IMR-90 (cell line): ENCODE data around the gene HRAS. TPM values are rescaled to one million over a fixed set of nuclear protein-coding genes. Genes with fewer than 3 reads are reported as not detected.

Experiments used
- ATAC-seq: fragments of 200-7000 bp; cut with Tn5 transposase; 2 replicates; pipeline ENCODE4 v1.9.1; 2020; ENCODE audit warnings: low read depth, mild to moderate bottlenecking, moderate library complexity
- BruUV-seq: library from RNA; stranded (reverse); fragments of 400-500 nt; replicated peaks from 2 replicates; lab custom pipeline; 2021; lab: Mats Ljungman, UMichigan
- CTCF ChIA-PET: fragments of 300-600 bp; formaldehyde crosslinking; extraction: SDS; loops from one replicate; lab custom pipeline; 2021; ENCODE audit warnings: antibody characterized with exemption; lab: Yijun Ruan, JAX
- POLR2A ChIA-PET: fragments of 300-600 bp; sonication (Branson Sonifier 250); formaldehyde crosslinking; loops from one replicate; lab custom pipeline; 2022; ENCODE audit warnings: antibody characterized with exemption; ENCODE audit not compliant: unreplicated experiment; lab: Charles Lee
- DNase-seq: peaks from one replicate; pipeline ENCODE4 v3.0.0; 2013
- H2AFZ ChIP-seq: replicated peaks from 2 replicates; pipeline ENCODE3; 2013; ENCODE audit warnings: low read length, mild to moderate bottlenecking; ENCODE audit not compliant: poor library complexity
- H2AK5ac ChIP-seq: 2 replicates; pipeline ENCODE4 v1.6.1; 2013; ENCODE audit warnings: low read depth, low read length, inconsistent platforms
- H2AK9ac ChIP-seq: replicated peaks from 2 replicates; pipeline ENCODE3; 2013; ENCODE audit warnings: mild to moderate bottlenecking, low read depth, low read length, moderate library complexity; ENCODE audit not compliant: poor library complexity
- H2BK120ac ChIP-seq: 2 replicates; pipeline ENCODE4 v1.6.1; 2013; ENCODE audit warnings: low read depth, low read length, inconsistent platforms
- H2BK15ac ChIP-seq: 3 replicates; pipeline ENCODE4 v1.6.1; 2013; ENCODE audit warnings: low read depth, low read length, inconsistent platforms
- H2BK20ac ChIP-seq: 2 replicates; pipeline ENCODE4 v1.6.1; 2013; ENCODE audit warnings: low read depth, mild to moderate bottlenecking, inconsistent platforms, low read length, moderate library complexity
- H2BK5ac ChIP-seq: 2 replicates; pipeline ENCODE4 v1.6.1; 2013; ENCODE audit warnings: mild to moderate bottlenecking, low read depth, low read length, inconsistent platforms; ENCODE audit not compliant: poor library complexity, severe bottlenecking
- H3K14ac ChIP-seq: replicated peaks from 2 replicates; pipeline ENCODE4 v1.6.1; 2013; ENCODE audit warnings: low read depth, low read length, inconsistent platforms
- H3K18ac ChIP-seq: 2 replicates; pipeline ENCODE4 v1.6.1; 2013; ENCODE audit warnings: low read depth, low read length, control low read depth
- H3K23ac ChIP-seq: 2 replicates; pipeline ENCODE4 v1.6.1; 2013; ENCODE audit warnings: low read depth, low read length, inconsistent platforms
- H3K27ac ChIP-seq: 2 replicates; pipeline ENCODE4 v1.5.1; 2013; ENCODE audit warnings: mild to moderate bottlenecking, control low read depth, low read length; ENCODE audit not compliant: insufficient read depth
- H3K27me3 ChIP-seq: 2 replicates; pipeline ENCODE4 v1.6.1; 2013; ENCODE audit warnings: low read length; ENCODE audit not compliant: control insufficient read depth, insufficient read depth
- H3K36me3 ChIP-seq: 2 replicates; pipeline ENCODE4 v1.6.1; 2013; ENCODE audit warnings: low read length, mixed read lengths; ENCODE audit not compliant: control insufficient read depth, insufficient read depth
- H3K4ac ChIP-seq: 2 replicates; pipeline ENCODE4 v1.6.1; 2013; ENCODE audit warnings: low read depth, low read length, inconsistent platforms
- H3K4me1 ChIP-seq: 2 replicates; pipeline ENCODE4 v1.6.1; 2013; ENCODE audit warnings: low read length, mixed read lengths; ENCODE audit not compliant: control insufficient read depth, insufficient read depth
- H3K4me2 ChIP-seq: 2 replicates; pipeline ENCODE4 v1.6.1; 2013; ENCODE audit warnings: low read depth, mild to moderate bottlenecking, control low read depth, low read length, moderate library complexity
- H3K4me3 ChIP-seq: 2 replicates; pipeline ENCODE4 v1.5.1; 2013; ENCODE audit warnings: low read depth, mild to moderate bottlenecking, control low read depth, low read length, moderate library complexity; ENCODE audit not compliant: insufficient read depth
- H3K56ac ChIP-seq: 2 replicates; pipeline ENCODE4 v1.6.1; 2013; ENCODE audit warnings: low read length, inconsistent platforms; ENCODE audit not compliant: insufficient read depth; ENCODE audit errors: extremely low read depth
- H3K79me1 ChIP-seq, 2 experiments: 2 replicates each; pipeline ENCODE4 v1.6.1; 2013; ENCODE audit warnings: low read length in 2 of 2, inconsistent platforms in 1 of 2, low read depth in 1 of 2
- H3K9ac ChIP-seq: 2 replicates; pipeline ENCODE4 v1.6.1; 2013; ENCODE audit warnings: low read depth, low read length, control low read depth
- H3K9me1 ChIP-seq: 2 replicates; pipeline ENCODE4 v1.6.1; 2013; ENCODE audit warnings: low read length, inconsistent platforms; ENCODE audit not compliant: insufficient read depth
- H3K9me3 ChIP-seq: 2 replicates; pipeline ENCODE4 v1.6.1; 2013; ENCODE audit warnings: low read length; ENCODE audit not compliant: control insufficient read depth, insufficient read depth
- H4K20me1 ChIP-seq: 2 replicates; pipeline ENCODE4 v1.6.1; 2013; ENCODE audit warnings: low read length, inconsistent platforms; ENCODE audit not compliant: insufficient read depth
- H4K5ac ChIP-seq: 2 replicates; pipeline ENCODE4 v1.6.1; 2013; ENCODE audit warnings: mild to moderate bottlenecking, low read depth, low read length, control low read depth
- H4K8ac ChIP-seq, 2 experiments: 2 replicates each; pipeline ENCODE4 v1.6.1; 2013; ENCODE audit warnings: low read depth in 2 of 2, low read length in 2 of 2, control low read depth in 1 of 2, inconsistent platforms in 1 of 2
- H4K91ac ChIP-seq: 2 replicates; pipeline ENCODE4 v1.6.1; 2013; ENCODE audit warnings: low read depth, low read length, inconsistent platforms; ENCODE audit not compliant: insufficient read depth
- BHLHE40 ChIP-seq: fragments of 150-350 bp; IDR thresholded peaks from 2 replicates; pipeline ENCODE4 v1.6.1; 2016; ENCODE audit warnings: mild to moderate bottlenecking, low read depth, low read length
- CEBPB ChIP-seq: IDR thresholded peaks from 2 replicates; pipeline ENCODE4 v1.6.1; 2012; ENCODE audit warnings: low read depth, low read length, improper control_type of control experiment
- CHD1 ChIP-seq: IDR thresholded peaks from 2 replicates; pipeline ENCODE4 v1.6.1; 2012; ENCODE audit warnings: low read depth, low read length, improper control_type of control experiment
- FOS ChIP-seq: fragments of 150-350 bp; IDR thresholded peaks from 2 replicates; pipeline ENCODE4 v1.6.1; 2016; ENCODE audit warnings: low read depth, low read length
- MAFK ChIP-seq: IDR thresholded peaks from 2 replicates; pipeline ENCODE4 v1.6.1; 2012; ENCODE audit warnings: low read depth, low read length, improper control_type of control experiment
- MXI1 ChIP-seq: IDR thresholded peaks from 2 replicates; pipeline ENCODE4 v1.6.1; 2012; ENCODE audit warnings: low read depth, mild to moderate bottlenecking, low read length, moderate library complexity, borderline replicate concordance
- NFE2L2 ChIP-seq: fragments of 150-350 bp; IDR thresholded peaks from 2 replicates; pipeline ENCODE4 v1.6.1; 2016; ENCODE audit warnings: low read depth, mild to moderate bottlenecking, low read length
- POLR2A ChIP-seq: IDR thresholded peaks from 2 replicates; pipeline ENCODE4 v1.6.1; 2012; ENCODE audit warnings: mild to moderate bottlenecking, low read depth, low read length
- RAD21 ChIP-seq: IDR thresholded peaks from 2 replicates; pipeline ENCODE4 v1.6.1; 2012; ENCODE audit warnings: low read length, improper control_type of control experiment
- RFX5 ChIP-seq: IDR thresholded peaks from 2 replicates; pipeline ENCODE4 v1.8.0; 2012; ENCODE audit warnings: low read depth, mild to moderate bottlenecking, low read length, moderate library complexity
- WGBS, 2 experiments: methylation state at CpG; one replicate each; pipeline versions ENCODE4 v1.1.5 to v1.1.7; 2013; ENCODE audit warnings: missing lambda C conversion rate in 2 of 2; ENCODE audit not compliant: insufficient read length in 1 of 2; ENCODE audit errors: extremely low coverage in 2 of 2; 5-methylcytosine and 5-hydroxymethylcytosine counted together
- dilution Hi-C: fragments of 300-500 bp; cut with HindIII; formaldehyde crosslinking; loops from one replicate; pipeline ENCODE4 v1.14.3; 2018; ENCODE audit warnings: low sequenced_read_pairs; ENCODE audit not compliant: unreplicated experiment
- in situ Hi-C: fragments of 300-500 bp; cut with MboI; formaldehyde crosslinking; loops from 3 replicates; pipeline ENCODE4 v1.14.3; 2019; ENCODE audit warnings: low sequenced_read_pairs, inconsistent platforms, mixed read lengths
- intact Hi-C: fragments of 100-400 bp; cut with micrococcal nuclease; formaldehyde crosslinking; loops from 2 replicates; pipeline ENCODE4 v1.10.0; 2022
- polyA plus RNA-seq, 3 experiments: library from polyadenylated mRNA; depleted of rRNA; stranded (reverse); fragments of >200 nt; gene quantifications; 2 replicates each; pipeline ENCODE4 v1.2.3, GENCODE V29; 2012; ENCODE audit warnings: low replicate concordance in 1 of 3
- total RNA-seq: library from RNA; depleted of rRNA; stranded (reverse); fragments of >200 nt; gene quantifications from 2 replicates; pipeline ENCODE4 v1.2.3, GENCODE V29; 2012
- TF ChIP-seq, protein P1 (sequence below): fragments of 150-350 bp; IDR thresholded peaks from 2 replicates; pipeline ENCODE4 v1.6.1; 2016; ENCODE audit warnings: low read depth, mild to moderate bottlenecking, low read length, moderate library complexity, borderline replicate concordance
- TF ChIP-seq, protein P2 (sequence below): fragments of 150-350 bp; IDR thresholded peaks from 2 replicates; pipeline ENCODE4 v1.6.1; 2017; ENCODE audit warnings: mild to moderate bottlenecking, antibody characterized with exemption, low read length, low read depth
- TF ChIP-seq, protein P3 (sequence below): conservative IDR thresholded peaks from 2 replicates; pipeline ENCODE4 v1.5.1; 2012; ENCODE audit warnings: mild to moderate bottlenecking, low read depth, low read length, improper control_type of control experiment

The HRAS gene
- total and polyA plus RNA-seq, 2 of the 4 experiments (the other 2 are of a cell fraction) = 108 to 123 TPM

DNA sequence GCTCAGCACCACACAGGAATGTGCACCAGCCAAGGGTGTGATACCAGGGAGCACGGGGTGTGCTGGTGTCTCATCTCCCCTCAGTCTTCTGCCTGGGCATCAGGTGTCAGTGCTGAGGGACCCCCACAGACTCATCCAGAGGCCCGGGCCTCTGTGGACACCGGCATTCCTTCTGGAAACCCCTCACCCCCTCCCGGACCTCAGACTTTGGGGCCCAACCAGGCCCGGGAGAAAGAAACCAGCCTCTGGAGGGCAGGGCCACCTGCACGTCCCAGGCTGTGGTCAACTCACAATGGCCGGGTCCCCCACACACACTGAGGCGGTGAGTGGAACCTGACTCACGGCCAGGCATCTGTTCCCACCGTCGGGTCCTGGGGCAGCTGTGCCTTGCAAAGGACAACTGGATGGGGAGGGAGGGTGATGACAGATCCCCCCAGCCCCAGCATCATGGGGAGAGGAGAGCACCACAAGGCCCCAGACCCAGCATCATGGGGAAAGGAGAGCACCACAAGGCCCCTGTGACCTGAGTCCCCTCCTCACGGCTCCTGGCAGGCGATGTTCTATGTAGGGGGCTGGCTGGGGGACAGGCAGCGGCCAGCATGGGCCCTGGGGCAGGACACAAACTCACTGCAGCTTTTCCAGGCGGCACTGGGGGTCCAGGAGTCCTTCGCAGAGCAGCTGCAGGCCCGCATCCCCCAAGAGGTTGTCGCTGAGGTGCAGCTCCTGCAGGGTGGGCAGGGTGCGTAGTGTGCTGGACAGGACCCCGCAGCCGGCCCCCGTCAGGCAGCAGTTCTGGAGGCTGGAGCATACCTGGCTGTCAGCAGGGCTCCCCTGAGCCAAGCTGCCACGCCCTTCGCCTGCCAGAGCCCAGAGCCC is 35.9 kb downstream of the HRAS start:
- ChIA-PET POLR2A (no interaction called here), CTCF (no interaction called here)
- Histone ChIP-seq H2BK15ac (no peak overlapping the region), H2AK9ac (peak overlapping the region; percentile 16), H2AFZ (peak overlapping the region; percentile 32), H2AK5ac (no peak overlapping the region), H4K20me1 (peaks cover 23% of the 10 kb centered on the region), H2BK120ac (no peak overlapping the region), H3K4me1 (peaks cover 6% of the 10 kb centered on the region; the same call in 1 of the 2 replicates), H3K79me1 (peaks cover 22 to 74% of the 10 kb centered on the region in 2 experiments), H4K91ac (no peak overlapping the region), H3K9me1 (peaks cover 10% of the 10 kb centered on the region), H3K36me3 (peaks cover 67% of the 10 kb centered on the region), H3K27ac (no peak overlapping the region), H4K8ac (no peak overlapping the region), H3K4me3 (no peak overlapping the region), H3K14ac (no peak overlapping the region), H3K9ac (no peak overlapping the region), H3K23ac (no peak overlapping the region), H3K4me2 (no peak overlapping the region), H3K56ac (no peak overlapping the region), H3K27me3 (no peaks in the 10 kb centered on the region), H4K5ac (no peak overlapping the region), H2BK5ac (no peak overlapping the region), H2BK20ac (no peak overlapping the region), H3K4ac (no peak overlapping the region), H3K9me3 (peaks cover 2% of the 10 kb centered on the region; the same call in 1 of the 2 replicates), H3K18ac (no peak overlapping the region)
- dilution Hi-C loops = no loop called here
- WGBS, 2 experiments = 91% methylated on average over 7 of the region's 24 CpGs; no CpG with 5 or more reads in 1 of the 2 experiments
- no TSS peak for BruUV-seq
- intact Hi-C loops = no loop called here
- in situ Hi-C loops = no loop called here
- DNase-seq = no peak
- no peak for ATAC-seq
- TF ChIP-seq MXI1 = no peak
- TF ChIP-seq, protein P1, sequence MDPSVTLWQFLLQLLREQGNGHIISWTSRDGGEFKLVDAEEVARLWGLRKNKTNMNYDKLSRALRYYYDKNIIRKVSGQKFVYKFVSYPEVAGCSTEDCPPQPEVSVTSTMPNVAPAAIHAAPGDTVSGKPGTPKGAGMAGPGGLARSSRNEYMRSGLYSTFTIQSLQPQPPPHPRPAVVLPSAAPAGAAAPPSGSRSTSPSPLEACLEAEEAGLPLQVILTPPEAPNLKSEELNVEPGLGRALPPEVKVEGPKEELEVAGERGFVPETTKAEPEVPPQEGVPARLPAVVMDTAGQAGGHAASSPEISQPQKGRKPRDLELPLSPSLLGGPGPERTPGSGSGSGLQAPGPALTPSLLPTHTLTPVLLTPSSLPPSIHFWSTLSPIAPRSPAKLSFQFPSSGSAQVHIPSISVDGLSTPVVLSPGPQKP = no peak
- no peak for TF ChIP-seq BHLHE40
- no peak for TF ChIP-seq CEBPB
- TF ChIP-seq, protein P2, sequence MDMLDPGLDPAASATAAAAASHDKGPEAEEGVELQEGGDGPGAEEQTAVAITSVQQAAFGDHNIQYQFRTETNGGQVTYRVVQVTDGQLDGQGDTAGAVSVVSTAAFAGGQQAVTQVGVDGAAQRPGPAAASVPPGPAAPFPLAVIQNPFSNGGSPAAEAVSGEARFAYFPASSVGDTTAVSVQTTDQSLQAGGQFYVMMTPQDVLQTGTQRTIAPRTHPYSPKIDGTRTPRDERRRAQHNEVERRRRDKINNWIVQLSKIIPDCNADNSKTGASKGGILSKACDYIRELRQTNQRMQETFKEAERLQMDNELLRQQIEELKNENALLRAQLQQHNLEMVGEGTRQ = no peak
- no peak for TF ChIP-seq MAFK
- TF ChIP-seq CHD1 = no peak
- TF ChIP-seq NFE2L2 = no peak
- TF ChIP-seq RFX5 = no peak
- TF ChIP-seq POLR2A = no peak
- no peak for TF ChIP-seq RAD21
- TF ChIP-seq, protein P3, sequence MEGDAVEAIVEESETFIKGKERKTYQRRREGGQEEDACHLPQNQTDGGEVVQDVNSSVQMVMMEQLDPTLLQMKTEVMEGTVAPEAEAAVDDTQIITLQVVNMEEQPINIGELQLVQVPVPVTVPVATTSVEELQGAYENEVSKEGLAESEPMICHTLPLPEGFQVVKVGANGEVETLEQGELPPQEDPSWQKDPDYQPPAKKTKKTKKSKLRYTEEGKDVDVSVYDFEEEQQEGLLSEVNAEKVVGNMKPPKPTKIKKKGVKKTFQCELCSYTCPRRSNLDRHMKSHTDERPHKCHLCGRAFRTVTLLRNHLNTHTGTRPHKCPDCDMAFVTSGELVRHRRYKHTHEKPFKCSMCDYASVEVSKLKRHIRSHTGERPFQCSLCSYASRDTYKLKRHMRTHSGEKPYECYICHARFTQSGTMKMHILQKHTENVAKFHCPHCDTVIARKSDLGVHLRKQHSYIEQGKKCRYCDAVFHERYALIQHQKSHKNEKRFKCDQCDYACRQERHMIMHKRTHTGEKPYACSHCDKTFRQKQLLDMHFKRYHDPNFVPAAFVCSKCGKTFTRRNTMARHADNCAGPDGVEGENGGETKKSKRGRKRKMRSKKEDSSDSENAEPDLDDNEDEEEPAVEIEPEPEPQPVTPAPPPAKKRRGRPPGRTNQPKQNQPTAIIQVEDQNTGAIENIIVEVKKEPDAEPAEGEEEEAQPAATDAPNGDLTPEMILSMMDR = no peak
- no peak for TF ChIP-seq FOS
